OCI-M1 (cell line): ENCODE data around the gene SCYL2.
"Not testable (repeated sequence)": the region's sequence is repeated elsewhere in the genome, so short reads cannot be mapped to it uniquely, and the experiment has no call there.

ENCODE experiments used
- DNase-seq: peaks from one replicate; lab custom pipeline; 2025; lab: John Stamatoyannopoulos, UW

The SCYL2 gene

GRCh38 chr12:100266835-100267602, at the start of gene SCYL2, which contains the start of gene DEPDC4:
Gene SCYL2, plus strand, starts transcription at chr12:100267177. Its CDS starts 15,794 bp downstream, at chr12:100282971.
Gene DEPDC4, minus strand, starts transcription at chr12:100267079. Its CDS starts 3 bp downstream, at chr12:100267076.
- peak; percentile 99 for DNase-seq

- no peak for DNase-seq
Observed at GRCh38 chr12:100219328-100220109, 47.5 kb upstream of the SCYL2 start.

- no peak for DNase-seq
Observed at GRCh38 chr12:100221523-100221922, 45.5 kb upstream of the SCYL2 start.

GRCh38 chr12:100222173-100222572, 44.8 kb upstream of the SCYL2 start:
- not testable (repeated sequence) for DNase-seq

- DNase-seq: no peak
Observed at GRCh38 chr12:100225491-100225890, 41.5 kb upstream of the SCYL2 start.

GRCh38 chr12:100229036-100229635, 37.8 kb upstream of the SCYL2 start:
- peak; percentile 18 for DNase-seq

- DNase-seq: no peak
Observed at GRCh38 chr12:100229876-100230275, 37.1 kb upstream of the SCYL2 start.

- not testable (repeated sequence) for DNase-seq
Observed at GRCh38 chr12:100231873-100232272, 35.1 kb upstream of the SCYL2 start.

GRCh38 chr12:100234166-100234565, 32.8 kb upstream of the SCYL2 start:
- DNase-seq: no peak

GRCh38 chr12:100234591-100235304, 32.2 kb upstream of the SCYL2 start:
- peak; percentile 67 for DNase-seq

GRCh38 chr12:100238801-100239200, 28.2 kb upstream of the SCYL2 start:
- DNase-seq: no peak

GRCh38 chr12:100239589-100239988, 27.4 kb upstream of the SCYL2 start:
- DNase-seq: no peak

GRCh38 chr12:100243137-100243536, 23.8 kb upstream of the SCYL2 start:
- DNase-seq: no peak

- no peak for DNase-seq
Observed at GRCh38 chr12:100247765-100248164, 19.2 kb upstream of the SCYL2 start.

GRCh38 chr12:100248886-100249285, 18.1 kb upstream of the SCYL2 start:
- DNase-seq: no peak

GRCh38 chr12:100249941-100250340, 17.0 kb upstream of the SCYL2 start:
- DNase-seq: no peak

GRCh38 chr12:100251917-100252316, 15.1 kb upstream of the SCYL2 start:
- DNase-seq: no peak

GRCh38 chr12:100253437-100253836, 13.5 kb upstream of the SCYL2 start:
- no peak for DNase-seq

GRCh38 chr12:100254876-100255275, 12.1 kb upstream of the SCYL2 start:
- no peak for DNase-seq

- no peak for DNase-seq
Observed at GRCh38 chr12:100258127-100258526, 8.8 kb upstream of the SCYL2 start.

GRCh38 chr12:100263131-100263530, 3.8 kb upstream of the SCYL2 start:
- DNase-seq: no peak

- not testable (repeated sequence) for DNase-seq
Observed at GRCh38 chr12:100265107-100265506, 1.9 kb upstream of the SCYL2 start.
